Smooth muscle cell (in vitro differentiated cells): ENCODE data around the gene DCDC1. TPM values are rescaled to one million over a fixed set of nuclear protein-coding genes. Genes with fewer than 3 reads are reported as not detected.

Source experiments
- DNase-seq: peaks from one replicate; lab custom pipeline; 2025; ENCODE audit not compliant: unreplicated experiment; lab: John Stamatoyannopoulos, UW
- H2AFZ ChIP-seq: fragments of 200-600 bp; sonication (generic); 2 replicates; pipeline ENCODE4 v1.6.0; 2016; ENCODE audit warnings: antibody characterized with exemption, low read depth, mild to moderate bottlenecking
- H3F3A ChIP-seq: fragments of 200-600 bp; sonication (generic); 2 replicates; pipeline ENCODE4 v1.6.0; 2017; ENCODE audit warnings: antibody characterized with exemption, low read depth
- H3K27ac ChIP-seq: fragments of 200-600 bp; sonication (generic); 2 replicates; pipeline ENCODE4 v1.5.1; 2016; ENCODE audit warnings: low read depth, mild to moderate bottlenecking
- H3K27me3 ChIP-seq: fragments of 200-600 bp; sonication (generic); 2 replicates; pipeline ENCODE4 v1.6.1; 2016; ENCODE audit warnings: low read depth, mild to moderate bottlenecking
- H3K36me3 ChIP-seq: fragments of 200-600 bp; sonication (generic); 2 replicates; pipeline ENCODE4 v1.5.1; 2016; ENCODE audit warnings: low read depth
- H3K4me1 ChIP-seq: fragments of 200-600 bp; sonication (generic); 2 replicates; pipeline ENCODE4 v1.5.1; 2016; ENCODE audit warnings: low read depth
- H3K4me2 ChIP-seq: fragments of 200-600 bp; sonication (generic); 2 replicates; pipeline ENCODE4 v1.6.0; 2016; ENCODE audit warnings: mild to moderate bottlenecking
- H3K4me3 ChIP-seq: fragments of 200-600 bp; sonication (generic); 2 replicates; pipeline ENCODE4 v1.5.1; 2016; ENCODE audit warnings: mild to moderate bottlenecking
- H3K79me2 ChIP-seq: fragments of 200-600 bp; sonication (generic); 2 replicates; pipeline ENCODE4 v1.6.0; 2016; ENCODE audit warnings: low read depth, mild to moderate bottlenecking
- H3K9ac ChIP-seq: fragments of 200-600 bp; sonication (generic); 2 replicates; pipeline ENCODE4 v1.6.0; 2016; ENCODE audit warnings: low read depth
- H3K9me3 ChIP-seq: fragments of 200-600 bp; sonication (generic); replicated peaks from 2 replicates; pipeline ENCODE4 v1.5.1; 2016; ENCODE audit warnings: low read depth
- H4K20me1 ChIP-seq: fragments of 200-600 bp; sonication (generic); 2 replicates; pipeline ENCODE4 v1.6.0; 2016; ENCODE audit warnings: low read depth
- WGBS: methylation state at CpG from one replicate; pipeline ENCODE4 v1.1.7; 2016; ENCODE audit warnings: low lambda C conversion rate; 5-methylcytosine and 5-hydroxymethylcytosine counted together
- polyA plus RNA-seq: library from polyadenylated mRNA; unstranded; fragments of >200 nt; fragmentation: Nextera tagmentation; extraction: Ambion mirVana; gene quantifications from 2 replicates; pipeline ENCODE4 v1.2.1, GENCODE V29; 2016
- total RNA-seq: library from RNA; depleted of rRNA; stranded (reverse); fragments of >200 nt; gene quantifications from 2 replicates; pipeline ENCODE4 v1.2.3, GENCODE V29; 2014
- TF ChIP-seq, protein P1 (sequence below): fragments of 200-600 bp; sonication (generic); IDR thresholded peaks from 2 replicates; pipeline ENCODE4 v1.5.1; 2017; ENCODE audit warnings: borderline replicate concordance, mild to moderate bottlenecking, antibody characterized with exemption; ENCODE audit not compliant: insufficient read depth, poor library complexity, severe bottlenecking

The DCDC1 gene
- total and polyA plus RNA-seq, 2 experiments from 2014 or later, result 0.39 to 0.45 TPM

DNA sequence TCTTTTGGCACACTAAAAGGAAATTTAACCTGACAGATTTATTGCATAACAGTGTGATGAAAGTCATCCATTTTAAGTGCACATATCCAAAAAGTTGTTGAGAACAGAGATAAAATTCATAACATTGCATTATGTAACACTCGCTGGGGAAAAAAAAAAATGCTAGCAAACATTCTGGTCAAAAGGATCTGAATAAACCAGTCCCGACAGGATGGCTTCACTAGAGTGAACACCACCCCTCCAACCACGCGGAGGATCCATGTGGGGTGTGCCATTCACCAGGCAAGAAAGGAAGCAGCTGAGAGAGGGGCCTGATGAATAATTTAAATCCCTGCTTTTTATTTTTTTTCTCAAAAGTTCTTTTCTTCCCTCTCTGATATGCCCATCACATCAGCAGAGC, 258.7 kb downstream of the DCDC1 start:
- Histone ChIP-seq H3F3A (no peaks in the 10 kb centered on the region), H3K79me2 (no peaks in the 10 kb centered on the region), H3K27ac (no peak overlapping the region), H3K4me2 (no peak overlapping the region), H3K36me3 (no peaks in the 10 kb centered on the region), H2AFZ (no peak overlapping the region), H3K9me3 (no peaks in the 10 kb centered on the region), H3K27me3 (no peaks in the 10 kb centered on the region), H3K4me1 (peaks cover 11% of the 10 kb centered on the region), H3K9ac (no peak overlapping the region), H3K4me3 (no peak overlapping the region), H4K20me1 (no peaks in the 10 kb centered on the region)
- DNase-seq, result no peak
- 84% methylated on average over 4 of the region's 4 CpGs for WGBS
- TF ChIP-seq, protein P1, sequence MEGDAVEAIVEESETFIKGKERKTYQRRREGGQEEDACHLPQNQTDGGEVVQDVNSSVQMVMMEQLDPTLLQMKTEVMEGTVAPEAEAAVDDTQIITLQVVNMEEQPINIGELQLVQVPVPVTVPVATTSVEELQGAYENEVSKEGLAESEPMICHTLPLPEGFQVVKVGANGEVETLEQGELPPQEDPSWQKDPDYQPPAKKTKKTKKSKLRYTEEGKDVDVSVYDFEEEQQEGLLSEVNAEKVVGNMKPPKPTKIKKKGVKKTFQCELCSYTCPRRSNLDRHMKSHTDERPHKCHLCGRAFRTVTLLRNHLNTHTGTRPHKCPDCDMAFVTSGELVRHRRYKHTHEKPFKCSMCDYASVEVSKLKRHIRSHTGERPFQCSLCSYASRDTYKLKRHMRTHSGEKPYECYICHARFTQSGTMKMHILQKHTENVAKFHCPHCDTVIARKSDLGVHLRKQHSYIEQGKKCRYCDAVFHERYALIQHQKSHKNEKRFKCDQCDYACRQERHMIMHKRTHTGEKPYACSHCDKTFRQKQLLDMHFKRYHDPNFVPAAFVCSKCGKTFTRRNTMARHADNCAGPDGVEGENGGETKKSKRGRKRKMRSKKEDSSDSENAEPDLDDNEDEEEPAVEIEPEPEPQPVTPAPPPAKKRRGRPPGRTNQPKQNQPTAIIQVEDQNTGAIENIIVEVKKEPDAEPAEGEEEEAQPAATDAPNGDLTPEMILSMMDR, result no peak

DNA sequence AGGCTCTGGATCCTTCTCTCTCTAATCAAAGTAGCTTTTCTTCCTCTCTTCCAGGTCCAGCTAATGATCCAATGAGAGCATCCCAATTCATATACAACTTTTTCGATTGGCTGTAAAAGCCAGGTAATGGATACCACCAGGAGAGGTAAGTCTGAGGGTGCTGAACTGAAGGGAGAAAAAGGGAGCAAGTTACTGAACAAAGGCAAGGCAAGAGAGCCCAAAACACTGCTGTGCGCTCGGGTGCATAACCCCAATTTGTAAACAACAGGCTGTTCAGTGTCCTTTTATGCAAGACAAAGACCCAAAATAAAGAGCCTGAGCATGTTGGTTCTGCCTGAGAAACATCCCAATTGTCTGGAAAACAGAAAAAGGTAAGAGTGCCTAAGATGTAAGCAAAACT, 260.1 kb downstream of the DCDC1 start:
- DNase-seq, result no peak
- no peaks in the 10 kb centered on the region for H3K9me3 ChIP-seq
- 89% methylated on average over 3 of the region's 3 CpGs for WGBS
- no peaks in the 10 kb centered on the region for H3F3A ChIP-seq
- no peak overlapping the region for H3K9ac ChIP-seq
- H3K4me2 ChIP-seq, result no peak overlapping the region
- H3K4me3 ChIP-seq, result no peak overlapping the region
- no peak overlapping the region for H2AFZ ChIP-seq
- H3K79me2 ChIP-seq, result no peaks in the 10 kb centered on the region
- TF ChIP-seq, protein P1, result no peak
- H3K4me1 ChIP-seq, result peaks cover 11% of the 10 kb centered on the region
- H3K36me3 ChIP-seq, result no peaks in the 10 kb centered on the region
- H3K27ac ChIP-seq, result no peak overlapping the region
- no peaks in the 10 kb centered on the region for H4K20me1 ChIP-seq
- H3K27me3 ChIP-seq, result no peaks in the 10 kb centered on the region

DNA sequence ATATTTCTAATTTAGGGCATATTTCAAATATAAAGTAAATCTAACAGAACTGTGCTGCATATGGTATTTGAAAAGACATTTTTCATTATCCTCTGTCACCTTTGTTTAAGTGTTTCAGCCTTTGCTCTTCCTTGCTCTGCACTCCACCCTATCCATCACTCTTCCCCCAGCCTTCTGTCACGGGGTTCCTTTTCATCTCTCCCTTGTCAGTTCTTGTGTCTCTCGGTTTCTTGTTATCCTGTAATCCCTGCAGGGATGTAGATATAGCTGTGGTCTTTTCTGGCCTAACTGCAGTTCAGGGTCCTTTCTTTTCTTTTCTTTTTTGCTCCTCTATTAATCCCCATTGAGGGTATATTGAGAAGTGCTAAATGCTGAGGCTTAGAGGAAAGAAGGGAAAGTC, 261.9 kb downstream of the DCDC1 start:
- Histone ChIP-seq H3K4me3 (no peak overlapping the region), H3K27me3 (no peaks in the 10 kb centered on the region)
- TF ChIP-seq, protein P1, result no peak

DNA sequence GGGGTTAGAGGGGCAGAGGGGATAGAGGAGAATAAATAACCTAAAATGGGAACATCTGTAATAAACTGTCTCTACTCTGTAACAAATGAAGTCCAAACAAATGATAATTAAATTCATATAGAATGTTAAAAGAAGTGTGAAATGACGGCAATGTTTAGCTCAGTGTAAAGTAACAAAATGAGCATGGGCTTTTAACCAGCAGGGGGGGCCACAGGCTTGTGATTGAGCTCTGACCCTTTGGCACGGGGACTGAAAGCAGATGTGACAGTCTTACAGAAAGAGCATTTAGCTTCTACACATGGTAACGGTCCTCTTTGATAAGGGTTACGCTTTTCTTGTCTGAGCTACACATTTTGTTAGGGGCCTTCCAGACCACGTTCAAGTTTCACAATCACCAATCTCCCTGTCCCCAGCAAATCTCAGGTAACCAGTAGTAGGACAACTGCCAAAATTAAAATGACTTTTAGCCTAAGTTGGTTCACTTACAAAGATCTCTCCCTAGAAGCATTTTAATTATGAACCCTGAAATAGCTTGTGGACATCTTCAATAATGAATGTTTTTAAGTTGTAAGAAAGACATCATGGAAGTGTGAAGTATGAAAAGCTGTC, 262.5 kb downstream of the DCDC1 start:
- Histone ChIP-seq H3K9ac (no peak overlapping the region), H2AFZ (no peak overlapping the region), H3K27me3 (no peaks in the 10 kb centered on the region), H3K27ac (no peak overlapping the region), H4K20me1 (no peaks in the 10 kb centered on the region), H3K79me2 (no peaks in the 10 kb centered on the region), H3K9me3 (no peaks in the 10 kb centered on the region), H3K4me1 (peaks cover 11% of the 10 kb centered on the region), H3F3A (no peaks in the 10 kb centered on the region), H3K36me3 (no peaks in the 10 kb centered on the region), H3K4me3 (no peak overlapping the region), H3K4me2 (no peak overlapping the region)
- WGBS, result 12% methylated on average over 5 of the region's 5 CpGs
- no peak for DNase-seq
- TF ChIP-seq, protein P1, result peak; percentile 69

More for the DNA sequence above, 261.9 kb downstream of the DCDC1 start:
- Histone ChIP-seq H3K36me3 (no peaks in the 10 kb centered on the region), H3K9me3 (no peaks in the 10 kb centered on the region), H4K20me1 (no peaks in the 10 kb centered on the region), H3K4me2 (no peak overlapping the region), H2AFZ (no peak overlapping the region), H3K4me1 (peaks cover 11% of the 10 kb centered on the region), H3K27ac (no peak overlapping the region), H3F3A (no peaks in the 10 kb centered on the region), H3K9ac (no peak overlapping the region), H3K79me2 (no peaks in the 10 kb centered on the region)
- DNase-seq, result no peak
- WGBS, result 47% methylated on average over 2 of the region's 2 CpGs
